Measurements from ENCODE around the gene PTPRM. TPM values are rescaled to one million over a fixed set of nuclear protein-coding genes. Genes with fewer than 3 reads are reported as not detected.

Gene PTPRM
- total and polyA plus RNA-seq, 2 of the 4 experiments (the other 2 are of a cell fraction), result 28.3 to 51.2 TPM

GRCh38 chr18:8322486-8322885 is 755.4 kb downstream of the PTPRM start:
- Histone ChIP-seq H3K14ac (replicated peaks; ENCODE audit: low read depth, low read length) (no peak overlapping the region), H2BK15ac (ENCODE audit: low read depth, low read length) (no peak overlapping the region), H2AK9ac (replicated peaks; ENCODE audit: low read depth, low read length, poor library complexity) (no peak overlapping the region), H4K91ac (ENCODE audit: insufficient read depth, low read depth, low read length) (no peak overlapping the region), H3K4me2 (ENCODE audit: low read depth, low read length) (no peak overlapping the region), H4K8ac (ENCODE audit: low read depth in 2 of 2, low read length in 2 of 2) (no peak overlapping the region), H4K20me1 (ENCODE audit: insufficient read depth, low read length) (no peaks in the 10 kb centered on the region), H2AK5ac (ENCODE audit: low read depth, low read length) (no peak overlapping the region), H3K18ac (ENCODE audit: low read depth, low read length) (no peak overlapping the region), H3K79me1 (ENCODE audit: low read depth in 1 of 2, low read length in 2 of 2) (no peaks in the 10 kb centered on the region), H2BK20ac (ENCODE audit: low read depth, low read length) (no peak overlapping the region), H3K36me3 (ENCODE audit: control insufficient read depth, insufficient read depth, low read length) (peaks cover 2% of the 10 kb centered on the region; the same call in 1 of the 2 replicates), H3K23ac (ENCODE audit: low read depth, low read length) (no peak overlapping the region), H4K5ac (ENCODE audit: low read depth, low read length) (no peak overlapping the region), H2AFZ (replicated peaks; ENCODE audit: low read length, poor library complexity) (no peak overlapping the region), H3K4me1 (ENCODE audit: control insufficient read depth, insufficient read depth, low read length) (no peaks in the 10 kb centered on the region; the same call in 1 of the 2 replicates), H3K56ac (ENCODE audit: extremely low read depth, insufficient read depth, low read length) (no peak overlapping the region), H3K9ac (ENCODE audit: low read depth, low read length) (no peak overlapping the region), H3K4me3 (ENCODE audit: insufficient read depth, low read depth, low read length) (no peak overlapping the region), H3K4ac (ENCODE audit: low read depth, low read length) (no peak overlapping the region), H2BK120ac (ENCODE audit: low read depth, low read length) (no peak overlapping the region), H2BK5ac (ENCODE audit: low read depth, low read length, poor library complexity, severe bottlenecking) (no peak overlapping the region), H3K27me3 (ENCODE audit: control insufficient read depth, insufficient read depth, low read length) (no peaks in the 10 kb centered on the region), H3K27ac (ENCODE audit: insufficient read depth, low read length) (no peak overlapping the region), H3K9me3 (ENCODE audit: control insufficient read depth, insufficient read depth, low read length) (no peaks in the 10 kb centered on the region), H3K9me1 (ENCODE audit: insufficient read depth, low read length) (peaks cover 4% of the 10 kb centered on the region; the same call in 1 of the 2 replicates)
- POLR2A ChIA-PET (ENCODE audit: unreplicated experiment), result no interaction called here
- CTCF ChIA-PET, result no interaction called here
- DNase-seq (no peak), ATAC-seq (ENCODE audit: low read depth) (no peak)
- dilution Hi-C loops (cut with HindIII; ENCODE audit: low sequenced_read_pairs, unreplicated experiment), result no loop called here
- intact Hi-C loops (cut with micrococcal nuclease), result no loop called here
- TF ChIP-seq RAD21 (IDR thresholded peaks at IDR 0.05; ENCODE audit: low read length) (no peak), CHD1 (IDR thresholded peaks at IDR 0.05; ENCODE audit: low read depth, low read length) (no peak), CEBPB (IDR thresholded peaks at IDR 0.05; ENCODE audit: low read depth, low read length) (no peak), NFE2L2 (IDR thresholded peaks at IDR 0.05; ENCODE audit: low read depth, low read length) (no peak), MAFK (IDR thresholded peaks at IDR 0.05; ENCODE audit: low read depth, low read length) (no peak), MAZ (IDR thresholded peaks at IDR 0.05; ENCODE audit: borderline replicate concordance, low read depth, low read length) (no peak)
- TF ChIP-seq, protein P1, sequence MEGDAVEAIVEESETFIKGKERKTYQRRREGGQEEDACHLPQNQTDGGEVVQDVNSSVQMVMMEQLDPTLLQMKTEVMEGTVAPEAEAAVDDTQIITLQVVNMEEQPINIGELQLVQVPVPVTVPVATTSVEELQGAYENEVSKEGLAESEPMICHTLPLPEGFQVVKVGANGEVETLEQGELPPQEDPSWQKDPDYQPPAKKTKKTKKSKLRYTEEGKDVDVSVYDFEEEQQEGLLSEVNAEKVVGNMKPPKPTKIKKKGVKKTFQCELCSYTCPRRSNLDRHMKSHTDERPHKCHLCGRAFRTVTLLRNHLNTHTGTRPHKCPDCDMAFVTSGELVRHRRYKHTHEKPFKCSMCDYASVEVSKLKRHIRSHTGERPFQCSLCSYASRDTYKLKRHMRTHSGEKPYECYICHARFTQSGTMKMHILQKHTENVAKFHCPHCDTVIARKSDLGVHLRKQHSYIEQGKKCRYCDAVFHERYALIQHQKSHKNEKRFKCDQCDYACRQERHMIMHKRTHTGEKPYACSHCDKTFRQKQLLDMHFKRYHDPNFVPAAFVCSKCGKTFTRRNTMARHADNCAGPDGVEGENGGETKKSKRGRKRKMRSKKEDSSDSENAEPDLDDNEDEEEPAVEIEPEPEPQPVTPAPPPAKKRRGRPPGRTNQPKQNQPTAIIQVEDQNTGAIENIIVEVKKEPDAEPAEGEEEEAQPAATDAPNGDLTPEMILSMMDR (conservative IDR thresholded peaks at IDR 0.05; ENCODE audit: low read depth, low read length), result no peak
- BruUV-seq (replicated peaks), result no TSS peak
- no CpG with 5 or more reads among the region's 2 CpGs for WGBS, 2 experiments (ENCODE audit: extremely low coverage in 2 of 2, insufficient read length in 1 of 2)
- in situ Hi-C loops (cut with MboI; ENCODE audit: low sequenced_read_pairs), result no loop called here
